Karpas-422 (cell line): Measurements from ENCODE around the gene AHNAK. TPM values are rescaled to one million over a fixed set of nuclear protein-coding genes. Genes with fewer than 3 reads are reported as not detected.

Source experiments
- DNase-seq: peaks from one replicate; pipeline ENCODE4 v3.0.0-alpha.2; 2015
- H2AFZ ChIP-seq: fragments of 200-600 bp; sonication (generic); 2 replicates; pipeline ENCODE4 v1.6.1; 2014; ENCODE audit warnings: antibody characterized with exemption, low read length, mixed read lengths
- H3K27ac ChIP-seq: fragments of 200-600 bp; sonication (generic); 2 replicates; pipeline ENCODE4 v1.5.1; 2014; ENCODE audit warnings: mild to moderate bottlenecking, low read length, moderate library complexity
- H3K27me3 ChIP-seq: fragments of 200-600 bp; sonication (generic); 2 replicates; pipeline ENCODE4 v1.6.1; 2014; ENCODE audit warnings: low read length, mixed read lengths
- H3K36me3 ChIP-seq: fragments of 200-600 bp; sonication (generic); 2 replicates; pipeline ENCODE4 v1.6.1; 2014; ENCODE audit warnings: low read length, mixed read lengths; ENCODE audit not compliant: insufficient read depth
- H3K4me1 ChIP-seq: fragments of 200-600 bp; sonication (generic); 2 replicates; pipeline ENCODE4 v1.6.1; 2014; ENCODE audit warnings: mild to moderate bottlenecking, low read length, mixed read lengths
- H3K4me2 ChIP-seq: fragments of 200-600 bp; sonication (generic); 2 replicates; pipeline ENCODE4 v1.6.1; 2014; ENCODE audit warnings: low read length, low read depth, mild to moderate bottlenecking; ENCODE audit not compliant: poor library complexity, severe bottlenecking
- H3K4me3 ChIP-seq: fragments of 200-600 bp; sonication (generic); 2 replicates; pipeline ENCODE4 v1.5.1; 2014; ENCODE audit warnings: mild to moderate bottlenecking, antibody characterized with exemption, low read length, mixed read lengths
- H3K79me2 ChIP-seq: fragments of 200-600 bp; sonication (generic); 2 replicates; pipeline ENCODE4 v1.6.1; 2014; ENCODE audit warnings: mild to moderate bottlenecking, low read length, mixed read lengths
- H3K9ac ChIP-seq: fragments of 200-600 bp; sonication (generic); 2 replicates; pipeline ENCODE4 v1.6.0; 2014; ENCODE audit warnings: low read length
- H3K9me2 ChIP-seq: fragments of 200-600 bp; sonication (generic), shearing (Covaris generic); replicated peaks from 2 replicates; pipeline ENCODE4 v1.6.0; 2014; ENCODE audit warnings: mild to moderate bottlenecking, low read length, moderate library complexity; ENCODE audit not compliant: insufficient read depth
- H3K9me3 ChIP-seq: fragments of 300-700, 200-600 bp; sonication (generic); 2 replicates; pipeline ENCODE4 v1.6.1; 2014; ENCODE audit warnings: low read length, mixed read lengths
- H4K20me1 ChIP-seq: fragments of 200-600 bp; sonication (generic); 2 replicates; pipeline ENCODE4 v1.6.1; 2014; ENCODE audit warnings: mild to moderate bottlenecking, antibody characterized with exemption, low read length, low read depth; ENCODE audit not compliant: insufficient read depth
- total RNA-seq: library from RNA; depleted of rRNA; stranded (reverse); fragments of >200 nt; shearing (Covaris generic); gene quantifications from 2 replicates; pipeline ENCODE4 v1.2.3, GENCODE V29; 2014; ENCODE audit warnings: low replicate concordance

AHNAK gene
- total RNA-seq, 1 experiment from 2014 or later = 0.34 TPM

DNA sequence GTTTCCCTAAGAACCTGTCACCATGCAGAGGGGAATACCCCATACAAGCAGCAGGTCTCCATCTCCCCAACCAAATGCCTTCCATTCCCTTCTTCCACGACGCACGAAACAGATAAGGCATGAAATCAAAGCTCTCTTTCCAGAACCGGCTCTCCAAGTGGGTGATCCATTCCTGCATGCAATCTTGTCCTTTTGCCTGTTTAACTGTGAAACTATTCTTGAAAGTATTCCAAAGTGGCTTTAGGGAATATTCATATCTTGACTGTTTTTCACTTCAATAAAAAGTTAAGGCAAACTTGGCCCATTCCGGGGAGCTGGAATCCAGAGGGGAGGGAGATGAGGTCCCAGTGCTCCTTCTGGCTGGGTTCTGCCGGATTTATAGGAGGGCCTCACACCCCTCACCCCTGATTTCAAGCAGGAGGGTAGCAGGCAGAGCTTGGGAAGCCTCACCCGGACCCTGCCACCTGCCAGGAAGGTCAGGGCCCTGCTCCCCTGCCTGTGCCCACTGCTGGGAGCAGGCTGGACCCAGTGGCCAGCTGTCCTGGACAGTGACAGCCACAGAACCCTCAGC, 66.9 kb downstream of the AHNAK start:
- H3K27me3 ChIP-seq = no peaks in the 10 kb centered on the region
- no peak overlapping the region for H3K27ac ChIP-seq
- H4K20me1 ChIP-seq = no peaks in the 10 kb centered on the region
- H2AFZ ChIP-seq = no peak overlapping the region
- no peak overlapping the region for H3K9ac ChIP-seq
- H3K4me1 ChIP-seq = no peaks in the 10 kb centered on the region
- no peaks in the 10 kb centered on the region for H3K36me3 ChIP-seq
- DNase-seq = no peak
- no peaks in the 10 kb centered on the region for H3K79me2 ChIP-seq
- H3K9me3 ChIP-seq = no peaks in the 10 kb centered on the region
- H3K4me3 ChIP-seq = no peak overlapping the region
- H3K9me2 ChIP-seq = no peaks in the 10 kb centered on the region
- no peak overlapping the region for H3K4me2 ChIP-seq

DNA sequence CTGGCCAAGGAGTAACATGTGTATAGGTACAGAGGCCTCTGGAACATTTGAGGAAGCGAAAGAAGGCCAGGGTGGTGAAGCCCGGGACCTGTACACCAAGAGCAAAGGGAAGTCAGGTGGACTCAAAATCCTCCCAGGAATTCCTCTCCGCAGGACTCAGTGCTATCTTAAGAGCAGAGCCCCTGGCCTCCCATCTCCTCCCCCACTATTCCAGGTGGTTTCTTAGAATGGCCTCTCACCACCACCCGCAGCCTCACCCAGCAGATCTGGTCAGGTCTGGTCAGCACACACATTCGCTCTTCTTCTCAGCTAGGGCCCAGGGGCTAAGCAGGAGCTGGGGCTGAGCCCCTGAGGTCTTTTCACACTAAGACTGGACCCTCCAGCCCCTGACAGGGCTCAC, 68.7 kb downstream of the AHNAK start:
- no peak overlapping the region for H2AFZ ChIP-seq
- no peak overlapping the region for H3K4me2 ChIP-seq
- H3K9me2 ChIP-seq = no peaks in the 10 kb centered on the region
- no peak overlapping the region for H3K27ac ChIP-seq
- DNase-seq = no peak
- H3K27me3 ChIP-seq = no peaks in the 10 kb centered on the region
- H4K20me1 ChIP-seq = no peaks in the 10 kb centered on the region
- H3K79me2 ChIP-seq = no peaks in the 10 kb centered on the region
- no peaks in the 10 kb centered on the region for H3K9me3 ChIP-seq
- H3K4me3 ChIP-seq = no peak overlapping the region
- H3K9ac ChIP-seq = no peak overlapping the region
- H3K4me1 ChIP-seq = no peaks in the 10 kb centered on the region
- H3K36me3 ChIP-seq = no peaks in the 10 kb centered on the region

DNA sequence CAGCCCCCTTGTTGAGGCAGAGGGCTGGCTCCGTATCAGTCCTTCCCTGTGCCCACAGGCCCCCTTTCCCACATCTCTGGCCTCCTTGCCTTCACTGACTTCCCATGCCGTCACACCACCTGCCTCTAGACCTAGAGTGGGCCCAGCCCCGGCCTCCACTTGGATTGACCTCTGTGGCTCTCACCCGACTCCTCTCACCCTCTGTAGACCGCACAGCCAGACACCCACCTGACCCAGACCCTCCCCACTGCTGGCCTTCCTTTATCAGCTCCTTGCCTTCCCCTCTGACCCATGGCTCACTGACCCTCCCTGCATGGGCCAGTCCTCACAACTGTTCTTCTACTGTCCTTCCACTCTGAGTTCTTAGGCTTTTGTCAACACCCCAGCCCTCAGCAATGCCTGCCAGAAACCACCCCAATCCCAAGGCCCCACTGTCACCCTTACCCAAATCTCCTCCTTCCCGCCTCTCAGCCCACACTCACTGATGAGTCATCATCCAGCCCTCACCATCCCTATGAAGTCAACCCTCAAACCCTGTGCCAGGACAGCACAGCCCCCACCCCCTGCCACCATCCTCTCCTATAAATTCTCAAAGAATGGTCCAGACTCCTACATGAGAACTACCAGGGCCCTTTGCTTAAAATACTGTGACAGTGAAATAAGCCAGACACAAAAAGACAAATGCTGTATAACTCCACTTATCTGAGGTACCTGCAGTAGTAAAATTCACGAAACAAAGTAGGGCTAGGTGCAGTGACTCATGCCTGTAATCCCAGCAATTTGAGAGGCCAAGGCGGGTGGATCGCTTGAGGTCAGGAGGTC, 74.3 kb downstream of the AHNAK start:
- H3K36me3 ChIP-seq = no peaks in the 10 kb centered on the region
- DNase-seq = no peak
- no peaks in the 10 kb centered on the region for H4K20me1 ChIP-seq
- no peak overlapping the region for H3K27ac ChIP-seq
- H2AFZ ChIP-seq = no peak overlapping the region
- H3K9me2 ChIP-seq = no peaks in the 10 kb centered on the region
- H3K4me2 ChIP-seq = no peak overlapping the region
- H3K4me3 ChIP-seq = no peak overlapping the region
- no peaks in the 10 kb centered on the region for H3K79me2 ChIP-seq
- H3K9me3 ChIP-seq = no peaks in the 10 kb centered on the region
- no peaks in the 10 kb centered on the region for H3K27me3 ChIP-seq
- no peaks in the 10 kb centered on the region for H3K4me1 ChIP-seq
- H3K9ac ChIP-seq = no peak overlapping the region

GRCh38 chr11:62471603-62472002, 75.0 kb downstream of the AHNAK start:
- Histone ChIP-seq H3K9me2 (no peaks in the 10 kb centered on the region), H3K79me2 (no peaks in the 10 kb centered on the region), H4K20me1 (no peaks in the 10 kb centered on the region), H3K27me3 (no peaks in the 10 kb centered on the region), H3K4me2 (no peak overlapping the region), H3K9ac (no peak overlapping the region), H3K4me3 (no peak overlapping the region), H2AFZ (no peak overlapping the region), H3K9me3 (no peaks in the 10 kb centered on the region), H3K36me3 (no peaks in the 10 kb centered on the region), H3K27ac (no peak overlapping the region), H3K4me1 (no peaks in the 10 kb centered on the region)
- DNase-seq = no peak

DNA sequence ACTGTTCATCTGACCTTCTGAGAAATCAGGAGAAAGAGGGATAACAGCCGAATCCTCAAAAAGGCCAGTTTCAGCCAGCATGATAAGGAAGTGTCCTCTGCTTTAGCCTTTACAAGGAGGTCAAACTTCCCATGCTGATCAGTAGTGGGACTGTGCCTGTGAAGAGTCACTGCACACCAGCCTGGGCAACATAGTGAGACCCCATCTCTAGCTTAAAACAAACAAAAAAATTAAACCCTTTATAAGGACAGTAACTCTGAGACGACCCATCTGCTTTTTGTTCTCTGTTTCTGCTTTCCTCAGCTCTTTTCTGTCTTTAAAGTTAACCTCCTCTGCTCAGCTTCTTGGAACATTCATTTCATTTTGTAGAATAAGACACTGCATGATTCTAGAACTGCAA, 78.0 kb downstream of the AHNAK start:
- H3K27me3 ChIP-seq = no peaks in the 10 kb centered on the region
- H3K9me3 ChIP-seq = no peaks in the 10 kb centered on the region
- H4K20me1 ChIP-seq = no peaks in the 10 kb centered on the region
- H3K36me3 ChIP-seq = no peaks in the 10 kb centered on the region
- DNase-seq = no peak
- H3K4me3 ChIP-seq = no peak overlapping the region
- H3K4me1 ChIP-seq = no peaks in the 10 kb centered on the region; the same call in 1 of the 2 replicates
- H3K79me2 ChIP-seq = no peaks in the 10 kb centered on the region
- no peaks in the 10 kb centered on the region for H3K9me2 ChIP-seq
- H3K27ac ChIP-seq = no peak overlapping the region
- H2AFZ ChIP-seq = no peak overlapping the region
- H3K9ac ChIP-seq = no peak overlapping the region
- no peak overlapping the region for H3K4me2 ChIP-seq

DNA sequence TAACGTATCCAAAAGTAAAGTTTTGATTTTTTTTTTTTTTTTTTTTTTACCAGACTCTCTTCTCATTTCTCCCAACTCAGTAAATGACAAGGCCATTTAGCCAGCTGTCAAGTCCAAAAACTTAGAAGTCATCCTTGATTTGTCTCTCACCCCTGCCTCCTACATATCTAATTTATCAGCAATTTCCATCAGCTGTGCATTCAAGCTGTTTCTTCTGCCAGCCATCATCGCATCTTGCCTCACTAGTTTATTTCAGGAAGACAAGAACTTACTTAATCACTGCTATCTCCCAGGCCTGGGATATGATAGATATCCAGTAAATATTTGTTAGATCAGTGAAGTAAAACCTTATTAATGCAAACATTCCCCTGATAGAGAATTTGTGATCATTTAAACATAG, 80.2 kb downstream of the AHNAK start:
- H3K79me2 ChIP-seq = no peaks in the 10 kb centered on the region
- H3K9ac ChIP-seq = no peak overlapping the region
- H4K20me1 ChIP-seq = no peaks in the 10 kb centered on the region
- no peaks in the 10 kb centered on the region for H3K9me3 ChIP-seq
- no peak for DNase-seq
- H3K36me3 ChIP-seq = no peaks in the 10 kb centered on the region
- H3K27ac ChIP-seq = no peak overlapping the region
- no peak overlapping the region for H3K4me3 ChIP-seq
- H3K4me1 ChIP-seq = no peaks in the 10 kb centered on the region; the same call in 1 of the 2 replicates
- H2AFZ ChIP-seq = no peak overlapping the region
- H3K4me2 ChIP-seq = no peak overlapping the region
- no peaks in the 10 kb centered on the region for H3K27me3 ChIP-seq
- H3K9me2 ChIP-seq = no peaks in the 10 kb centered on the region

- Histone ChIP-seq H2AFZ (no peak overlapping the region), H3K9me3 (no peaks in the 10 kb centered on the region), H3K4me3 (no peak overlapping the region), H3K9ac (no peak overlapping the region), H3K27ac (no peak overlapping the region), H4K20me1 (no peaks in the 10 kb centered on the region), H3K79me2 (no peaks in the 10 kb centered on the region), H3K4me1 (no peaks in the 10 kb centered on the region; the same call in 1 of the 2 replicates), H3K36me3 (no peaks in the 10 kb centered on the region), H3K27me3 (no peaks in the 10 kb centered on the region), H3K9me2 (no peaks in the 10 kb centered on the region), H3K4me2 (no peak overlapping the region)
- DNase-seq = no peak
Measured at GRCh38 chr11:62464655-62465054, 82.0 kb downstream of the AHNAK start.

DNA sequence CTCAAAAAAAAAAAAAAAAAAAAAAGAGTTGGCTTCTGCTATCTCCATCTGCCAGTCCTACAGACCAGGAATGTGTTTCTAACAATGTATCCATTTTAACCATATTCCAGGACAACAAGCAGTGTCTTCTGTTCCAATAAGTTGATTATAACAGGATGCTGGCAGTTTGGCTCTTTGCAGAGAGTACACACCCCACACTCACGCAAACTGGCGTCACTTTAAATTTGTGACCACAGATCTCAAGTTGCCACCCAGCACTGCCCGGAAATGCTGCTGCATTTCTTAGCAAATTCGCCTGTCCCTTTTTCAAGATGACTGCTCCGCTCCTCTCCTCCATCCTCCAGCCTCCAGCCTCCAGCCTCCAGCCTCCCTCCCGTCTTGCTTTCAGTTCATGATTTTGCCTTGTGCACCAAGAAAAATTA, 83.5 kb downstream of the AHNAK start:
- no peak for DNase-seq
- Histone ChIP-seq H3K9me3 (no peaks in the 10 kb centered on the region), H3K9ac (no peak overlapping the region), H3K4me1 (no peaks in the 10 kb centered on the region; the same call in 1 of the 2 replicates), H3K4me3 (no peak overlapping the region), H3K27ac (no peak overlapping the region), H3K36me3 (no peaks in the 10 kb centered on the region), H3K79me2 (no peaks in the 10 kb centered on the region), H4K20me1 (no peaks in the 10 kb centered on the region), H3K9me2 (no peaks in the 10 kb centered on the region), H3K4me2 (no peak overlapping the region), H2AFZ (no peak overlapping the region), H3K27me3 (no peaks in the 10 kb centered on the region)
